Activated T-cell treated with anti-CD3 and anti-CD28 coated beads for 1 hour (primary cell): ENCODE results near the gene RBM4B.
"Not testable (repeated sequence)": the region's sequence is repeated elsewhere in the genome, so short reads cannot be mapped to it uniquely, and the experiment has no call there.

Source experiments
- DNase-seq: peaks from one replicate; pipeline ENCODE4 v3.0.0-alpha.2; 2020; ENCODE audit warnings: low read depth

Gene RBM4B

GRCh38 chr11:66639814-66640340 lies 37.8 kb downstream of the RBM4B start:
- DNase-seq, result not testable (repeated sequence)

GRCh38 chr11:66639066-66639813 lies 38.4 kb downstream of the RBM4B start:
- no peak for DNase-seq

- DNase-seq, result peak; percentile 87
These were observed 39.3 kb downstream of the RBM4B start, which contains the start of gene RBM4 for GRCh38 chr11:66638177-66639065. TSS of gene RBM4 (plus strand) at chr11:66638703. CDS start at chr11:66639712, 1,009 bp downstream.

GRCh38 chr11:66637557-66638176 lies 40.0 kb downstream of the RBM4B start:
- DNase-seq, result no peak

GRCh38 chr11:66636411-66636810 lies 41.3 kb downstream of the RBM4B start:
- DNase-seq, result no peak

- DNase-seq, result no peak
These were observed 44.7 kb downstream of the RBM4B start for GRCh38 chr11:66632952-66633351.

GRCh38 chr11:66631883-66632282 lies 45.8 kb downstream of the RBM4B start:
- DNase-seq, result no peak

GRCh38 chr11:66629356-66629755 lies 48.3 kb downstream of the RBM4B start:
- no peak for DNase-seq

- no peak for DNase-seq
These were observed 49.6 kb downstream of the RBM4B start for GRCh38 chr11:66628061-66628603.

- no peak for DNase-seq
These were observed 50.8 kb downstream of the RBM4B start for GRCh38 chr11:66626926-66627325.

GRCh38 chr11:66626382-66626781 lies 51.3 kb downstream of the RBM4B start:
- no peak for DNase-seq

- no peak for DNase-seq
These were observed 51.9 kb downstream of the RBM4B start for GRCh38 chr11:66625752-66626149.

GRCh38 chr11:66625041-66625751 lies 52.5 kb downstream of the RBM4B start:
- no peak for DNase-seq

GRCh38 chr11:66624450-66624849 lies 53.2 kb downstream of the RBM4B start:
- no peak for DNase-seq

GRCh38 chr11:66619080-66619554 lies 58.6 kb downstream of the RBM4B start:
- DNase-seq, result no peak

- no peak for DNase-seq
These were observed 60.4 kb downstream of the RBM4B start for GRCh38 chr11:66617155-66617834.

GRCh38 chr11:66616379-66617154 lies 61.1 kb downstream of the RBM4B start, which contains the start of gene RBM14:
TSS of gene RBM14 (plus strand) at chr11:66616630. CDS start at chr11:66616721, 91 bp downstream.
- peak; percentile 97 for DNase-seq
